Endothelial cell of umbilical vein (primary cell): Measurements from ENCODE around the gene SIRT2. TPM values are rescaled to one million over a fixed set of nuclear protein-coding genes. Genes with fewer than 3 reads are reported as not detected.

Experiments used
- BruUV-seq: library from RNA; stranded (reverse); fragments of 400-500 nt; replicated peaks from 2 replicates; lab custom pipeline; 2021; lab: Mats Ljungman, UMichigan
- CTCF ChIA-PET: fragments of 300-600, 350-600 bp; sonication (Branson Sonifier 250); formaldehyde crosslinking; loops from one replicate; lab custom pipeline; 2021; ENCODE audit warnings: antibody characterized with exemption, inconsistent platforms; lab: Charles Lee
- POLR2A ChIA-PET: fragments of 300-600, 350-600 bp; sonication (Branson Sonifier 250); formaldehyde crosslinking; loops from one replicate; lab custom pipeline; 2021; ENCODE audit warnings: antibody characterized with exemption, inconsistent platforms; lab: Charles Lee
- DNase-seq: peaks from one replicate; pipeline ENCODE4 v3.0.0-alpha.2; 2011; ENCODE audit warnings: low read depth, low spot score
- FAIRE-seq: peaks from 2 replicates; lab custom pipeline; 2011; peaks lifted over from hg19 to GRCh38; lab: Jason Lieb, UNC
- H2AFZ ChIP-seq: 2 replicates; pipeline ENCODE4 v1.6.0; 2012; ENCODE audit warnings: low read depth, low read length, control low read depth, inconsistent platforms
- H3K27ac ChIP-seq: 2 replicates; pipeline ENCODE4 v1.5.1; 2011; ENCODE audit warnings: low read depth, mild to moderate bottlenecking, control low read depth, low read length, moderate library complexity; ENCODE audit not compliant: insufficient read depth
- H3K27me3 ChIP-seq, 2 experiments: 2 replicates each; pipeline versions ENCODE4 v1.6.0 to v1.6.1; 2011; ENCODE audit warnings: low read length in 2 of 2, mixed read lengths in 1 of 2; ENCODE audit not compliant: control insufficient read depth in 2 of 2, insufficient read depth in 2 of 2
- H3K36me3 ChIP-seq, 2 experiments: 2 replicates in 1 of 2; 3 replicates in 1 of 2; pipeline ENCODE4 v1.5.1; 2011; ENCODE audit warnings: low read length in 2 of 2, mild to moderate bottlenecking in 1 of 2, moderate library complexity in 1 of 2; ENCODE audit not compliant: control insufficient read depth in 2 of 2, insufficient read depth in 2 of 2; ENCODE audit errors: extremely low read depth in 1 of 2
- H3K4me1 ChIP-seq: 3 replicates; pipeline ENCODE4 v1.5.1; 2011; ENCODE audit warnings: mild to moderate bottlenecking, low read length; ENCODE audit not compliant: control insufficient read depth, insufficient read depth; ENCODE audit errors: extremely low read depth
- H3K4me2 ChIP-seq: 2 replicates; pipeline ENCODE4 v1.6.1; 2011; ENCODE audit warnings: low read length, control low read depth, mixed read lengths; ENCODE audit not compliant: insufficient read depth
- H3K4me3 ChIP-seq, 3 experiments: fragments of 200-600 bp in 1 of 3; sonication (generic), shearing (Covaris generic) in 1 of 3; replicated peaks in 1 of 3; 2 replicates each; pipeline ENCODE4 v1.5.1; 2011 to 2016; ENCODE audit warnings: control low read depth in 3 of 3, low read length in 3 of 3, mild to moderate bottlenecking in 2 of 3, inconsistent platforms in 1 of 3, low read depth in 1 of 3, moderate library complexity in 1 of 3; ENCODE audit not compliant: insufficient read depth in 1 of 3
- H3K79me2 ChIP-seq: 2 replicates; pipeline ENCODE4 v1.6.0; 2012; ENCODE audit warnings: low read length, inconsistent platforms; ENCODE audit not compliant: control insufficient read depth, insufficient read depth
- H3K9ac ChIP-seq: replicated peaks from 2 replicates; pipeline ENCODE3; 2011; ENCODE audit warnings: low read length, control low read depth; ENCODE audit not compliant: insufficient read depth; ENCODE audit errors: extremely low read depth
- H3K9me1 ChIP-seq: replicated peaks from 3 replicates; pipeline ENCODE4 v1.6.0; 2011; ENCODE audit warnings: mild to moderate bottlenecking, low read length; ENCODE audit not compliant: control insufficient read depth, insufficient read depth; ENCODE audit errors: extremely low read depth
- H3K9me3 ChIP-seq: replicated peaks from 2 replicates; pipeline ENCODE4 v1.5.1; 2012; ENCODE audit warnings: low read length, inconsistent platforms; ENCODE audit not compliant: control insufficient read depth, insufficient read depth
- H4K20me1 ChIP-seq: replicated peaks from 2 replicates; pipeline ENCODE3; 2011; ENCODE audit warnings: mild to moderate bottlenecking, low read length; ENCODE audit not compliant: control insufficient read depth, insufficient read depth; ENCODE audit errors: extremely low read depth
- FOS ChIP-seq: IDR thresholded peaks from 2 replicates; pipeline ENCODE4 v1.6.1; 2011; ENCODE audit warnings: mild to moderate bottlenecking, low read length, moderate library complexity, borderline replicate concordance; ENCODE audit not compliant: insufficient read depth
- GATA2 ChIP-seq: IDR thresholded peaks from 2 replicates; pipeline ENCODE4 v1.7.0; 2011; ENCODE audit warnings: low read depth, mild to moderate bottlenecking, moderate library complexity, mixed read lengths, low read length; ENCODE audit not compliant: insufficient read length, insufficient read depth
- MYC ChIP-seq: IDR thresholded peaks from one replicate; pipeline ENCODE4 v1.6.1; 2011; ENCODE audit warnings: mild to moderate bottlenecking, low read depth, low read length
- POLR2A ChIP-seq: IDR thresholded peaks from 2 replicates; pipeline ENCODE4 v1.6.1; 2012; ENCODE audit warnings: low read depth, mild to moderate bottlenecking, control low read depth, low read length
- POLR2AphosphoS5 ChIP-seq: IDR thresholded peaks from 2 replicates; pipeline ENCODE4 v1.6.1; 2012; ENCODE audit warnings: low read depth, mild to moderate bottlenecking, control low read depth, low read length, moderate library complexity; ENCODE audit not compliant: insufficient read depth
- dilution Hi-C: fragments of 300-500 bp; cut with MboI; formaldehyde crosslinking; loops from one replicate; pipeline ENCODE4 v1.15.0; 2019; ENCODE audit warnings: low sequenced_read_pairs; ENCODE audit not compliant: extremely low pct_ligation_motif_present
- intact Hi-C: fragments of 100-400 bp; cut with micrococcal nuclease; formaldehyde crosslinking; loops from one replicate; pipeline ENCODE4 v1.10.0; 2022
- polyA plus RNA-seq, 4 experiments: library from polyadenylated mRNA; depleted of rRNA in 3 of 4; stranded (reverse) in 3 of 4; unstranded in 1 of 4; fragments of >200 nt; gene quantifications; 2 replicates each; pipeline versions ENCODE4 v1.2.1 to v1.2.3, GENCODE V29; 2011 to 2012; ENCODE audit warnings: missing spikeins in 1 of 4
- total RNA-seq: library from RNA; stranded (reverse); gene quantifications from 2 replicates; pipeline ENCODE4 v1.2.3, GENCODE V29; 2021
- TF ChIP-seq, protein P1 (sequence below), 2 donors: IDR thresholded peaks; 1 replicate in 1 of 2; 2 replicates in 1 of 2; pipeline ENCODE4 v1.5.1; 2011; ENCODE audit warnings: low read length in 2 of 2, mild to moderate bottlenecking in 2 of 2, moderate library complexity in 2 of 2, control low read depth in 1 of 2, inconsistent platforms in 1 of 2, low read depth in 1 of 2; ENCODE audit not compliant: insufficient read depth in 1 of 2; ENCODE audit errors: extremely low read depth in 1 of 2
- TF ChIP-seq, protein P2 (sequence below): IDR thresholded peaks from 2 replicates; pipeline ENCODE4 v1.6.1; 2011; ENCODE audit not compliant: insufficient read depth, insufficient read length

Gene SIRT2
- total and polyA plus RNA-seq, 2 donors (not counting 3 experiments of a cell fraction or from before 2014, with no cell fraction given), result 47.6 to 72.5 TPM

- no peak overlapping the region for H3K9ac ChIP-seq
- dilution Hi-C loops, result no loop called here
- H3K4me3 ChIP-seq, result no peak overlapping the region
- POLR2A ChIA-PET, result interaction anchor here (1.2 kb wide), 1 partner anchor 8 kb away, joined by 3 read pairs; the partner anchor contains the start of gene ECH1
- peaks cover 59 to 81% of the 10 kb centered on the region in 2 experiments for H3K36me3 ChIP-seq
- H3K9me1 ChIP-seq, result no peaks in the 10 kb centered on the region
- CTCF ChIA-PET, result interaction anchor here (0.8 to 1.5 kb wide), 2 partner anchors 29 to 70 kb away, joined by 3 read pairs; no protein-coding TSS in a partner anchor
- intact Hi-C loops, result no loop called here
- BruUV-seq, result no TSS peak
- H4K20me1 ChIP-seq, result no peaks in the 10 kb centered on the region
- DNase-seq (no peak), FAIRE-seq (no peak)
- H3K4me2 ChIP-seq, result no peak overlapping the region
- H3K4me1 ChIP-seq, result no peaks in the 10 kb centered on the region
- no peak for TF ChIP-seq POLR2AphosphoS5
- no peak for TF ChIP-seq POLR2A
- no peak for TF ChIP-seq MYC
- TF ChIP-seq, protein P1, sequence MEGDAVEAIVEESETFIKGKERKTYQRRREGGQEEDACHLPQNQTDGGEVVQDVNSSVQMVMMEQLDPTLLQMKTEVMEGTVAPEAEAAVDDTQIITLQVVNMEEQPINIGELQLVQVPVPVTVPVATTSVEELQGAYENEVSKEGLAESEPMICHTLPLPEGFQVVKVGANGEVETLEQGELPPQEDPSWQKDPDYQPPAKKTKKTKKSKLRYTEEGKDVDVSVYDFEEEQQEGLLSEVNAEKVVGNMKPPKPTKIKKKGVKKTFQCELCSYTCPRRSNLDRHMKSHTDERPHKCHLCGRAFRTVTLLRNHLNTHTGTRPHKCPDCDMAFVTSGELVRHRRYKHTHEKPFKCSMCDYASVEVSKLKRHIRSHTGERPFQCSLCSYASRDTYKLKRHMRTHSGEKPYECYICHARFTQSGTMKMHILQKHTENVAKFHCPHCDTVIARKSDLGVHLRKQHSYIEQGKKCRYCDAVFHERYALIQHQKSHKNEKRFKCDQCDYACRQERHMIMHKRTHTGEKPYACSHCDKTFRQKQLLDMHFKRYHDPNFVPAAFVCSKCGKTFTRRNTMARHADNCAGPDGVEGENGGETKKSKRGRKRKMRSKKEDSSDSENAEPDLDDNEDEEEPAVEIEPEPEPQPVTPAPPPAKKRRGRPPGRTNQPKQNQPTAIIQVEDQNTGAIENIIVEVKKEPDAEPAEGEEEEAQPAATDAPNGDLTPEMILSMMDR (IDR thresholded peaks at IDR 0.05; ENCODE audit: extremely low read depth in 1 of 2, insufficient read depth in 1 of 2, low read depth in 1 of 2, low read length in 2 of 2), result no peak
- TF ChIP-seq GATA2, result no peak
- no peak for TF ChIP-seq FOS
- TF ChIP-seq, protein P2, sequence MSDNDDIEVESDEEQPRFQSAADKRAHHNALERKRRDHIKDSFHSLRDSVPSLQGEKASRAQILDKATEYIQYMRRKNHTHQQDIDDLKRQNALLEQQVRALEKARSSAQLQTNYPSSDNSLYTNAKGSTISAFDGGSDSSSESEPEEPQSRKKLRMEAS, result no peak
- no peaks in the 10 kb centered on the region for H3K27me3 ChIP-seq
- no peak overlapping the region for H2AFZ ChIP-seq
- H3K9me3 ChIP-seq, result no peaks in the 10 kb centered on the region
- H3K79me2 ChIP-seq, result peaks cover 37% of the 10 kb centered on the region
- H3K27ac ChIP-seq, result no peak overlapping the region
These were observed 59.4 kb downstream of the SIRT2 start for GRCh38 chr19:38839816-38840582.
